ENCODE results near the gene BRD4. TPM values are rescaled to one million over a fixed set of nuclear protein-coding genes. Genes with fewer than 3 reads are reported as not detected.

Gene BRD4
- total RNA-seq, 1 donor = 25.7 TPM

GRCh38 chr19:15305582-15306334, 26.6 kb downstream of the BRD4 start:
- peaks cover 85% of the 10 kb centered on the region for H4K20me1 ChIP-seq (ENCODE audit: insufficient read depth, low read length)
- H3K4me1 ChIP-seq (ENCODE audit: insufficient read depth, low read length) = peaks cover 38% of the 10 kb centered on the region
- H3K4me2 ChIP-seq (ENCODE audit: insufficient read depth, low read length) = no peak overlapping the region
- no peak overlapping the region for H3K4me3 ChIP-seq (ENCODE audit: insufficient read depth, low read length)
- no peak for TF ChIP-seq CTCF (IDR thresholded peaks at IDR 0.05; ENCODE audit: extremely low read depth, low read depth, low read length)
- no peak overlapping the region for H2AFZ ChIP-seq (ENCODE audit: low read length)
- H3K9me3 ChIP-seq (ENCODE audit: low read depth, low read length) = no peaks in the 10 kb centered on the region
- no peak for DNase-seq (ENCODE audit: insufficient read length, low spot score, missing footprints)
- H3K27me3 ChIP-seq (ENCODE audit: insufficient read depth, low read length) = no peaks in the 10 kb centered on the region
- no peak overlapping the region for H3K27ac ChIP-seq (ENCODE audit: low read depth, low read length)
- no peaks in the 10 kb centered on the region for H3K36me3 ChIP-seq (ENCODE audit: insufficient read depth, low read length)
- peaks cover 95% of the 10 kb centered on the region for H3K79me2 ChIP-seq (ENCODE audit: insufficient read depth, low read length)

- DNase-seq (ENCODE audit: insufficient read length, low spot score, missing footprints) = no peak
- Histone ChIP-seq H2AFZ (ENCODE audit: low read length) (no peak overlapping the region), H3K79me2 (ENCODE audit: insufficient read depth, low read length) (peaks cover 95% of the 10 kb centered on the region), H3K4me1 (ENCODE audit: insufficient read depth, low read length) (peaks cover 44% of the 10 kb centered on the region), H3K9me3 (ENCODE audit: low read depth, low read length) (no peaks in the 10 kb centered on the region), H3K4me2 (ENCODE audit: insufficient read depth, low read length) (peak overlapping the region; percentile 53), H3K36me3 (ENCODE audit: insufficient read depth, low read length) (no peaks in the 10 kb centered on the region), H3K4me3 (ENCODE audit: insufficient read depth, low read length) (no peak overlapping the region), H4K20me1 (ENCODE audit: insufficient read depth, low read length) (peaks cover 87% of the 10 kb centered on the region), H3K27ac (ENCODE audit: low read depth, low read length) (peak overlapping the region; percentile 48), H3K27me3 (ENCODE audit: insufficient read depth, low read length) (no peaks in the 10 kb centered on the region)
- TF ChIP-seq CTCF (IDR thresholded peaks at IDR 0.05; ENCODE audit: extremely low read depth, low read depth, low read length) = no peak
Observed at GRCh38 chr19:15304140-15304705, 28.1 kb downstream of the BRD4 start.

GRCh38 chr19:15303105-15303780, 29.1 kb downstream of the BRD4 start:
- Histone ChIP-seq H3K9me3 (ENCODE audit: low read depth, low read length) (no peaks in the 10 kb centered on the region), H3K27me3 (ENCODE audit: insufficient read depth, low read length) (no peaks in the 10 kb centered on the region), H3K4me1 (ENCODE audit: insufficient read depth, low read length) (peaks cover 52% of the 10 kb centered on the region), H3K4me2 (ENCODE audit: insufficient read depth, low read length) (peak overlapping the region; percentile 53), H3K36me3 (ENCODE audit: insufficient read depth, low read length) (no peaks in the 10 kb centered on the region), H2AFZ (ENCODE audit: low read length) (no peak overlapping the region), H3K79me2 (ENCODE audit: insufficient read depth, low read length) (peaks cover 94% of the 10 kb centered on the region), H3K4me3 (ENCODE audit: insufficient read depth, low read length) (no peak overlapping the region), H3K27ac (ENCODE audit: low read depth, low read length) (peak overlapping the region; percentile 48), H4K20me1 (ENCODE audit: insufficient read depth, low read length) (peaks cover 88% of the 10 kb centered on the region)
- no peak for TF ChIP-seq CTCF (IDR thresholded peaks at IDR 0.05; ENCODE audit: extremely low read depth, low read depth, low read length)
- DNase-seq (ENCODE audit: insufficient read length, low spot score, missing footprints) = peak; percentile 54

All from osteoblast (primary cell).